ENCODE measurements around the gene NUP85.
A peak's percentile ranks its signal among the peaks of the same experiment; 100 is the strongest.
"Not testable (repeated sequence)": the region's sequence is repeated elsewhere in the genome, so short reads cannot be mapped to it uniquely, and the experiment has no call there.

NUP85 gene

DNA sequence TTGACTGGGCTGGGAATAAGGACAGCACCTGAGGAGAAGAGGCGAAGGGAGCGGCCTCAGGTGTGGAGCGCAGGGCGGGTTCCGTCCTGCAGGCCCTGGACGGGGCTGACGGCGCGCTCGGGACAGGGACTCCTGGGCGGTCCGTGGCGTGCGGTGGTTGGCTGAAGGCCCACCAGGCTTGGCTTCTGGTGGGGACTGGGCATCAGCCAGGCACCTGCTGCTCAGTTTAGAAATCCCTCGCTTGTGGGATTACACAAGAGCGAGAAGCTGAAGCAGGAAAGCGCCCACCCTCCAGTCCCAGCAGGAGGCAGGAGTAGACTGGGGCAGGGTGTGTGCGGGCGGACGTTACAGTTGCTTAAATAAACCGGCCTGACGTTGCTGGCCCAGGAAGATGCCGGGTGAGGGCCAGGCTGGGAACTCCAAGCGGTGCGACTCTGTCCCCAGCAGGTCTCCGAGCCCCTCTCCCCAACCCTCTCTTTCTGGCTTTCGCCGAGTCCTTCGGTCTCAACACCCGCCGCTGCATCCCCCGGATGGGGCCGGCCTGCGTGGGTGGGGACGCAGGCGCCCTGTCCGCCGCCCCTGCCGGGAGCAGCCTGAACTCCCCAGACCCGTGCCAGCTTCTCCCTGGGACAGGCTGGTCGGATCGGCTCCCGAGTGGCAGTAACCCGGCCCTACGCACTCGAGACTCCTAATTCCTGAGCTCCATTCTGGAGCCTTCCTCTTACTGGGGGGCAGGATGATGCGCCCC is 64.9 kb downstream of the NUP85 start:
- peak; percentile 61 for DNase-seq

DNA sequence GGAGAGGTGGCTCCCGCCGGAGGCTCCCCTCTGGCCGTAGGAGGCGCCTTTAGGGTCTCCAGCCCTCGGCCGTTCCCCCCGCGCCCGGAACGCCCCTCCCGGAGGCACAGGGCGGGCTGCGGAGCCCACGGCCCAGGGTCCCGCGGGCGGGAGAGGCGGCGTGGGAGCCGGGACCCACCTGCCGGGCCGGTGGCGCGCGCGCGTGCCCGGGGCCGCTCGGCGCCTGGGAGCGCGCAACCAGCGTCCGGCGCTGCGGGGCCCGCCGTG is 65.4 kb downstream of the NUP85 start, which contains the start of gene MIF4GD:
TSS of gene MIF4GD (minus strand) at position 266 of the 267 bp plus-strand sequence. CDS start 1,036 bp downstream, outside the sequence.
- DNase-seq = no peak

DNA sequence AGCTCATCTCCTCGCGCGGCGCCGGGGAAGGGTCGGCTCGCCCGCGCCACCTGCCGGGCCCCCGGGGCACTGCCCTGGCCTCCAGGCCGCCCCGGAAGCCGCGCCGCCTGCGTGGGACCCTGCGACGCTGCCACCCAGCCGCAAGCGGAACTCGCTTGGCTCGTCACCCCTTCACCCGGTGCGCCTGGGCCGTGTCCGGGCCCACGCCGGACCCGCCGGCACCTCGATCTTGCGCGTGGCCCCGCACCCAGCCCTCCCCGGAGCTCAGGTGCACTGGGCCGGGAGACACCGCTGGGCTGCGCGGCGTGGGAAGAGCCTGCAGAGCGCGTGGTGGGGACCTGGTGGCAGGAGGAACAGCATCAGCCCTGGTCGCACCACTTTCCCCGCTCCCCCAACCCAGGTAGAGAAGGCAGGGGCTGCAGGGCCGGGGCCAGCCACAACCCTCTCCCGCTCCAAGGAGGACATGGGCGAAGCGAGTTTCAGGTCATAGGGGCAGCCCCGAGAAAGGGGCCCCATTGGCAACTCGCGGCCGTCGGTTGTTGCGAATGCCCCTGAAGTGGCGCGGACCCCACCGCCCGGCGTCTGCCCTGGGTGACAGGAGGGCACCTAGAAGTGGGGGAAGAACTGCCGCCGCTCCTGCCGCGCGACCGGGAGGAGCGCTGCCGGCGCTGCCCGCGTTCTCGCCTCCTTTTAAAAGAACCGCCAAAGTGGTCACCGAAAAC is 65.9 kb downstream of the NUP85 start:
- DNase-seq = peak; percentile 86

DNA sequence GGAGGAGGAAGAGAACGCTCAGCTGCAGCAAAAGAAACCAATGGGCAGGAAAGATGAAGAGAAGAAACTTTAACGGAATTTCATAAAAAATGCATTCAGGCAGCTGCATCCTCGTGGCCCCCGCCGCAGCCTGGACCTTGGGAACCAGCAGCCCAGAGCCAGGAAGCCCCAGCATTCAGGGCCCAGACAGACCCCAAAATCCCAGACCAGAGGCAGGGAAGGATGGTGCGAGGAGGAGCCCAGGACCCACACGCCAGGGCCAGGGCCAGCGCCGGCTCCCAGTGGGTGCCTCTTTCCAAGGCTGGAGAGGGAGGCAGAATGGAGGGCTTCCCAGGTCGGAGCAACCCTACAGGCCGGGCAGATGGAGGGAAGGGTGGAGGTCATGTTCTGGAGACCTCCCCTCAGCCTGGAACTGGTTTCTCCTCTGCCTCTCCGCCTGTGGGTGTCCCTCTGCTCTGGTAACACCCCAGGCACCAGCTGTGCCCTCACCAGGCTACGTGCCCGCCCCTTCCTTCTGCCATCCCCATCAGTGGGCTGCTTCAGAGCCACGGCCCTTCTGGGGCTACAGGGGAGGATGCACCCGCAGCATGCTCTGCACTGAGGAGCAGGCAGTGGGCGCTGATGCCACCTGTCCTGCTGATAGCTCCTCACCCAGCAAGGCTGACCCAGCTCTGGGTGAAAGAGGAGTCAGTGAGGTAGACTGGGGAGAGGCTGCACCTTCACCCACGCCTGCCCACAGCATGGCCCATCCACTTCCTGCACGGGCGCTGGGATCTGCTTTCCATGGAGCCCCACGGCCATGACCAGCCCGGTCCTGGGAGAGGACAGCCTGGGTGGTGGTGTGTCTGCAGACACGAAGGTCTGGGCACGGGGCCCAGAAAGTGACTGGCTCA is 66.7 kb downstream of the NUP85 start:
- DNase-seq = peak; percentile 14

DNA sequence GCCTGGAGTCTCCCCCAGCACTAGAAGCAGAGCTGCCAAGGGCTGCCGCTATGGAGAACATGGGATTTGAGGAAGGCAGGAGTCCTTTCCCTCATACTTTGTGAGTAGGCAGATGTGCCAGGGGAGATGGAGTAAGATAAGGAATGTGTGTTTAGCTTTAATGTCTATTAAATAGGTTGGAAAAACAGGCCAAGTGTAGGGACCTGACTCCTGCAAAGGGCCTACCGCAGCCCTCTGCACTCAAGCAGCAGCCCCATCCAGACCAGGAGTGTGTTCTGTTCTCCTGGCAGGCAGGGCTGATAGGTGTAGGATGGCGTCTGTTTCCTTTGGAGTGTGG is 67.3 kb downstream of the NUP85 start:
- no peak for DNase-seq

DNA sequence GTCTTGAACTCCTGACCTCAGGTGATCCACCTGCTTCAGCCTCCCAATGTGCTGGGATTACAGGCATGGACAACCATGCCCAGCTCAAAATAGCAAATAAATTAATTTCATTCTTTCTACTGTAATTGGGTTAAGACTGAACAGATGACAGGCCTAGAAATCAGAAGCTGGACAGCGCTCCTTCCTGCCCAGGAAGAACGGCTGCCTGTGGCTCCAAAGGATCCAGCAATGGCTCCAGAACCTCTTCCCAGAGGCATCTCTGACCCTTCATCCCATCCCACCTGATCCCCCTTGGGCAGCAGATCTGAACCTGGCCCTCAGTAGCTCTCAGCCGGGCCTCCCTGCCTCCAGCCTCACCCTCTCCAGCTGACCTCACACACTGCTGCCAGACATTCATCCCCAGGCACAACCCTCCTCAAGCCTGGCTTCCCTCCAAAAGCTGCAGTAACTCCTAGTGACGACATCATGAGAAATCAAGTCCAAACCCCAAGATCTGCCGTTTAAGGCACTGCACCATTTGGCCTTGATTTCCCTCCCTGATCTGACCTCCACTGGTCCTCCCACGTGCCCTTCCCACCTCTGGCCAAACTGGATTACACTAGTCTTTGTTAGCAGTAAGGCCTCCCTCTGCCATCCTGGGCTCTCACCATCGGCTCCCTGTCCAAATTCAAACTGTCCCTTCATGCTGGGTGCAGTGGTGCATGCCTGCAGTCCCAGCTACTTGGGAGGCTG is 68.7 kb downstream of the NUP85 start:
- DNase-seq = no peak

DNA sequence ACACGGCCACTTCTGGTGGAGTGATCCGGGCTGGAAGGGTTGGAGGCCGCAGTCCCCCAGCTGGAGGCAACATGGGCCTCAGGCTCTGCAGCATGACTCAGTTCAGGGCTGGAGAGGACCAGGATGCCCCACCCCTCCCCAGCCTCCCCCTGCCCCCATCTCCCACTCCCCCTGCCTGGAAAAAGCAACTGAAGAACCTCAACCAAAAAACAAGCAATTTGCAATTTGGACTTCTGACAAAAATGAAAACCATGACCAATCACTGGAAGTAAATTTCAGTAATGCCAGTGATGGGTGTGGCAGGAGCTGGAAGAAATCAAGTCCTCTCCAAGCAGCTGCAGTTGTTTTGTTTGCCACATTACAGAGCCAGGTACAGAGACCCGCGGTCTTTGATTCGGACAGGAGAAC is 72.2 kb downstream of the NUP85 start:
- no peak for DNase-seq

DNA sequence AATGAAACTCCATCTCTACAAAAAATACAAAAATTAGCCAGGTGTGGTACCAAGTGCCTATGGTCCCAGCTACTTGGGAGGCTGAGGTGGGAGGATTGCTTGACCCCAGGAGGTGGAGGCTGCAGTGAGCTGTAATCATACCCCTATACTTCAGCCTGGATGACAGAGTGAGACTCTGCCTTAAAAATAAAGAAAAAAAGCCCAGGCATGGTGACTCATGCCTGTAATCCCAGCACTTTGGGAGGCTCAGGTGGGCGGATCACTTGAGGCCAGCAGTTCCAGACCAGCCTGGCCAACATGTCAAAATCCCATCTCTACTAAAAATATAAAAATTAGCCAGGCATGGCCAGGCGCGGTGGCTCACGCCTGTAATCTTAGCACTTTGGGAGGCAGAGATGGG is 74.7 kb downstream of the NUP85 start:
- not testable (repeated sequence) for DNase-seq

DNA sequence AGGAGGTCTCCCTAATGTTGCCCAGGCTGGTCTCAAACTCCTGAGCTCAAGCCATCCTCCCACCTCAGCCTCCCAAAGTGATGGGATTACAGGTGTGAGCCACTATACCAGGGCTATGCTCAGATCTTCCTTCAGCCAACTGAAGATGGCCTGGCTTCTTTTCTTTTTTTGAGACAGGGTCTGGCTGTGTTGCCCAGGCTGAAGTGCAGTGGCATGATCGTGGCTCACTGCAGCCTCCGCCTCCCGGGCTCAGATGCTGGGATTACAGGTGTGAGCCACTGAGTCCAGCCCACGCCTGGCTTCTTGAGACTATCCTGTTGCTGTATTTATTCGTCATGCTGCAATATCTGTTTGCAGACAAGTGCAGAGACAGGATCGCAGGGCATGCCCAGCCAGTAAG is 79.6 kb downstream of the NUP85 start:
- DNase-seq = no peak

Measured in stimulated activated CD4-positive, alpha-beta T cell treated with anti-CD3 and anti-CD28 coated beads, Interleukin-4, amount 100 ng/mL, for 24 hours (primary cell).